IPS-20b (cell line): Measurements from ENCODE around the gene MYL3.

Experiments used
- H3K27ac ChIP-seq: one replicate; pipeline ENCODE4 v1.5.1; 2013; ENCODE audit warnings: low read length
- H3K27me3 ChIP-seq: 2 replicates; pipeline ENCODE4 v1.6.1; 2013; ENCODE audit warnings: mild to moderate bottlenecking, low read length, inconsistent platforms; ENCODE audit not compliant: insufficient read depth
- H3K36me3 ChIP-seq: 2 replicates; pipeline ENCODE4 v1.6.1; 2013; ENCODE audit warnings: low read depth, mild to moderate bottlenecking, inconsistent platforms, low read length, moderate library complexity; ENCODE audit not compliant: insufficient read depth
- H3K4me1 ChIP-seq: 2 replicates; pipeline ENCODE4 v1.6.1; 2013; ENCODE audit warnings: mild to moderate bottlenecking, control low read depth, inconsistent platforms, low read length, moderate library complexity; ENCODE audit not compliant: insufficient read depth
- H3K4me3 ChIP-seq: 2 replicates; pipeline ENCODE4 v1.5.1; 2013; ENCODE audit warnings: mild to moderate bottlenecking, low read length, inconsistent platforms
- H3K9ac ChIP-seq: 2 replicates; pipeline ENCODE4 v1.6.1; 2013; ENCODE audit warnings: low read depth, mild to moderate bottlenecking, inconsistent platforms, low read length, moderate library complexity
- H3K9me3 ChIP-seq: 2 replicates; pipeline ENCODE4 v1.6.1; 2013; ENCODE audit warnings: mild to moderate bottlenecking, low read depth, low read length, inconsistent platforms; ENCODE audit not compliant: insufficient read depth

MYL3 gene

GRCh38 chr3:46860017-46860809 is 3.0 kb downstream of the MYL3 start:
- H3K9me3 ChIP-seq = no peaks in the 10 kb centered on the region
- no peak overlapping the region for H3K27ac ChIP-seq
- H3K9ac ChIP-seq = no peak overlapping the region
- H3K27me3 ChIP-seq = no peaks in the 10 kb centered on the region
- H3K36me3 ChIP-seq = no peaks in the 10 kb centered on the region
- no peaks in the 10 kb centered on the region for H3K4me1 ChIP-seq
- H3K4me3 ChIP-seq = no peak overlapping the region

DNA sequence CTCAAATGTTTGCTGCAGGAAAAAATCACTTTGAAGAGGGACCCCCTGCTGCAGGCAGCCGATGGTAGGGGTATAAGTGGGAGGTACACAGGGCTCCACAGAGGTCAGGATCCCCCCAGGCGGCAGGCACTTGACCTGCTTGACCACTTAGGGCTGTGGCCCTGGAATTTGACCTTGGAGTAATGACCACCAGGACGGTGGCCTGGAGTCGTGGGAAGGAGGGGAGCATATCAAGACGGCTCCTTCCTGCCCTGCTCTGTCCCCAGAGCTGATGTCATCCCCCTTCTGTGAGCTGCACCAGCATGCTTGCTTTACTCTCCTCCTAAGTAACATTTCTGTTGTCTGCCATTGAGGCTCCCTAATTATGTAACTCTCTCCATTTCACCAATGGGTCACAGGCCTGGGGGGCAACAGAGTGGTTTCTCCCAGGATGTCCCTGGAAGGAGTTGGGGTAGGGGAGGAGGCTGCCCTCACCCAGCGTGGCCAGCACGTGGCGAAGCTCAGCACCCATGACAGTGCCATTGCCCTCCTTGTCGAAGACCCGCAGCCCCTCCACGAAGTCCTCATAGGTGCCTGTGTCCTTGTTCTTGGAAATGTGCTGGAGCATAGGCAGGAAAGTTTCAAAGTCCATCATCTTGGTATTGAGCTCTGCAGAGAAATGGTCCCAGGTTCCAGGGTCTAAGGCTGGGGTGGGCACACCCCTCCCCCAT is 4.1 kb downstream of the MYL3 start:
- no peak overlapping the region for H3K27ac ChIP-seq
- H3K27me3 ChIP-seq = no peaks in the 10 kb centered on the region
- no peak overlapping the region for H3K9ac ChIP-seq
- H3K4me3 ChIP-seq = no peak overlapping the region
- H3K4me1 ChIP-seq = no peaks in the 10 kb centered on the region
- H3K36me3 ChIP-seq = no peaks in the 10 kb centered on the region
- no peaks in the 10 kb centered on the region for H3K9me3 ChIP-seq

- H3K4me3 ChIP-seq = no peak overlapping the region
- no peaks in the 10 kb centered on the region for H3K4me1 ChIP-seq
- no peak overlapping the region for H3K27ac ChIP-seq
These were observed 4.8 kb downstream of the MYL3 start for GRCh38 chr3:46858456-46858855.

DNA sequence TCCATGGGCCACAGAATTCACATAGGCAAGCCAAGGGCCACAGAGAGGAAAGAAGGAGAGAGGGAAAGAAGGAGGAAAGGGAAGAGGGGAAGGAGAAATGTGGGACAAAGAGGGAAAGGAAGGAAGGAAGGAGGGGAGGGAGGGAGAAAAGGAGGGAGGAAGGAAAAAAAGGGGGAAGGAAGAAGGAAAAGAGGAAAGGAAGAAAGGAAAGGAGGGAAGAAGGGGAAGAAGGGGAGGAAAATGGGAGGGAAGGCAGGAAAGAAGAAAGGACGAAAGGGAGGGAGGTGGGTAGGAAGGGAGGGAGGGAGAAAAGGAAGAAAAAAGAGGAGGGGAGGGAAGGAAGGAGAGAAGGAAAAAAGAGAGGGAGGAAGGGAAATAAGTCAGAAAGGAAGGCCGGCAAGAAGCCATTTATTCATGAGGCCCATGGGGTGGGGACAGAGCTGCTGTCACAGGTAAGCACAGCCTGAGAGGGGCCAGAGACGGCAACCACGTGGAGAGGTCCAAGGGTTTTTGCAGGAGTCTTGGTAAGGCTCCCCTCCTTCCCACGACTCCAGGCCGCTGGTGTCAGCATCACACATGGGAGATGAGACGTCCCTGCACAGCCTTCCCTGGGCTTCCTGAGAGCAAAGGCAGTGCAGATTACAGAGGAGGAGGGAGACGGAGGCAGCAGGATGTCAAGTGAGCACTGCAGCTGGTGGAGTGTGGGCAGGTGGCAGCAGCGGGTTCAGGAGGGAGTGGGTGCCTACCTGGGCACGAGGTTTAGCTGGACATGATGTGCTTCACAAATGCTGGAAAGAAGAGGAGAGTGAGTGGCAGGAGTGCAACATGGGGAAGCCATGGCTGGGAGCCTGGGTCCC is 5.5 kb downstream of the MYL3 start:
- Histone ChIP-seq H3K4me3 (no peak overlapping the region), H3K9me3 (no peaks in the 10 kb centered on the region), H3K4me1 (no peaks in the 10 kb centered on the region), H3K27me3 (no peaks in the 10 kb centered on the region; the same call in 1 of the 2 replicates), H3K36me3 (no peaks in the 10 kb centered on the region), H3K9ac (no peak overlapping the region), H3K27ac (no peak overlapping the region)

More at GRCh38 chr3:46858456-46858855, 4.8 kb downstream of the MYL3 start:
- no peak overlapping the region for H3K9ac ChIP-seq
- H3K9me3 ChIP-seq = no peaks in the 10 kb centered on the region
- no peaks in the 10 kb centered on the region; the same call in 1 of the 2 replicates for H3K27me3 ChIP-seq
- H3K36me3 ChIP-seq = no peaks in the 10 kb centered on the region

GRCh38 chr3:46856576-46857471 is 6.4 kb downstream of the MYL3 start:
- no peaks in the 10 kb centered on the region; the same call in 1 of the 2 replicates for H3K27me3 ChIP-seq
- H3K9ac ChIP-seq = no peak overlapping the region
- no peak overlapping the region for H3K27ac ChIP-seq
- no peaks in the 10 kb centered on the region for H3K36me3 ChIP-seq
- H3K4me3 ChIP-seq = no peak overlapping the region
- no peaks in the 10 kb centered on the region for H3K4me1 ChIP-seq
- H3K9me3 ChIP-seq = no peaks in the 10 kb centered on the region

DNA sequence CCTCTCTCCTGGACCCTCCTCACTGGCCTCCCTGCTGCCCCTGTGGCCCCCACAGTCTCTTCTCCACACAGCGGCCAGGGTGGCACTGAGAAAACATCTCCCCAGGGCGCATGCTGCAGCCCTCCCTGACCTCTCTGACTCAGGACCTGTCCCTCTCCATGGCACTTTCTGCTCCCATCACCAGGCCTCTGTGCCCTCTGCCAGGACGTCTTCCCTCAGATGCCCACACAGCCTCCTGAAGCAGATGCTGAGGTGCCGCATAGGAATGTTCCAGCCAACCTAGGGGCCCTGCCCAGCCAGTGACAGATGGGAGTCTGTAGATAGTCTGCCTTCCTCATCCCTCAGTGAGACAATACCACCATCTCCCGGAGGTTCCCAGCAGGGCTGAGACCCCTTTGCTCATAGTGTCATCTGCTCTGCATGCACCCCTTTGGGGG is 8.7 kb downstream of the MYL3 start:
- H3K4me1 ChIP-seq = no peaks in the 10 kb centered on the region
- H3K9me3 ChIP-seq = no peaks in the 10 kb centered on the region
- H3K36me3 ChIP-seq = no peaks in the 10 kb centered on the region
- no peak overlapping the region for H3K27ac ChIP-seq
- H3K27me3 ChIP-seq = no peaks in the 10 kb centered on the region; the same call in 1 of the 2 replicates
- H3K9ac ChIP-seq = no peak overlapping the region
- H3K4me3 ChIP-seq = no peak overlapping the region

DNA sequence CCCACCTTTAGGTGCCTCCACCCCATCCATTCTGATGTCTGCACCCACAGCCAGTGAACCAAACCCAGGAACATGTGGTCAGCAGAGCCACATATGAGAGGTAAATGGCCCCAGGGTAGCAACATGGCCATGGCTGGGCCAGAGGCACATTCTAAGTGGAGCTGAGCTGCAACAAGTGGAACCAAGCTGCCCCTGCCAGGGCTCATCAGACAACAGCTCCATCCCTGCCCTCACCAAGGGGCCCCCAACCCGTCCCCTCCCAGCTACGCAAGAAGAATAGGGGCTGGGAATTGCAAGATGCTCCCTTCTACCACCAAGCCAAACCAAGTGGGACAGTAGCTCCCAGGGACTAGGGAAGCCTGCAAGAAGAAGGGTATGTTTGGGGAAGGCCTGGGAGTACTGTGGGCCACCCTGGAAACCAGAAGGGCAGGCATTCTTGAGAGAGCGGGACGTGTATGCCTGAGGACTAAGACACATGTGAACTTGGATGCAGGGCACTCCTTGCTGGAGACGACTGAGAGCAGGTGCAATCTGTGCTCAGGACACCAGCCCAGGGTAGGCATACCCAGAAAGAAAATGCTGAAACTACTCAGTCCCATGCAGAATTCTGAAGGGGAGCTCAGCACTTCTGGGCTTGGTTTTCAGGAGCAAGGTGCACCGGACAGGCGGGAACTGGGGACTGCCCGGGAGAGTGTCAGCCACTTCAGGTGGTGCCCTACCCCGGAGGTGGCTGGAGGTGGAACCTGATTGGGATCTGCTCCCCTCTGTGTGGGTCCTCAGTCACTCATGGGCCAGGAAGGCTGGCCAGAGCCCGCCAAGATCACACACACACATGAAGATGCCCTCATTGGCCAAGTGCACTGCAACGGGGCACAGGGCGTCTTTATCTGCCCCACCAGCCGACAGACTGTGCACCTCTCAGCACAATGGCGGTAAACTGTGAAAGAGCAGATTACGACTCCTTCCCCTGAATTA is 9.5 kb downstream of the MYL3 start:
- Histone ChIP-seq H3K27me3 (no peaks in the 10 kb centered on the region; the same call in 1 of the 2 replicates), H3K9ac (no peak overlapping the region), H3K4me1 (no peaks in the 10 kb centered on the region), H3K36me3 (no peaks in the 10 kb centered on the region), H3K9me3 (no peaks in the 10 kb centered on the region), H3K4me3 (no peak overlapping the region), H3K27ac (no peak overlapping the region)

GRCh38 chr3:46852839-46853355 is 10.3 kb downstream of the MYL3 start:
- Histone ChIP-seq H3K4me1 (no peaks in the 10 kb centered on the region), H3K9me3 (no peaks in the 10 kb centered on the region), H3K27ac (no peak overlapping the region), H3K4me3 (no peak overlapping the region), H3K9ac (no peak overlapping the region), H3K27me3 (no peaks in the 10 kb centered on the region; the same call in 1 of the 2 replicates), H3K36me3 (no peaks in the 10 kb centered on the region)

DNA sequence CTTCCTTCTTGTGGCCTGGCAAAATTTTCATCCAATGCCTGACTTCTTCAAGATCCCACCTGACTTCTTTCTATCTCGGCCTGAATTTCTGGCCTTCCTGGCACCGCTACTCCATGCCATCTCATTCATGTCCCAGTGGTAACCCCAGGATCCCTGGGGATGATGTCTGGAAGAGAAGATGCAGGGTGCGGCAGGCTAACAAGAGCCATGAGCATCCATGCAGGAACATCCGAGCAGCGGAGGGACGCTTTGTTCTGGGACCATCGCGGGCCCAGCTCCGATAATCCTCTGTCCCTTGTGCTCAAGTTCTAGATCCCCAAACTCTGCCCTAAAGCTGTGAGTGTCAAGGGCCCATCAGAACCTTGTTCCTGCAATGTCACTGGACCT is 10.9 kb downstream of the MYL3 start:
- no peak overlapping the region for H3K9ac ChIP-seq
- peaks cover under 1% of the 10 kb centered on the region for H3K27me3 ChIP-seq
- H3K27ac ChIP-seq = no peak overlapping the region
- H3K4me3 ChIP-seq = no peak overlapping the region
- no peaks in the 10 kb centered on the region for H3K9me3 ChIP-seq
- no peaks in the 10 kb centered on the region for H3K4me1 ChIP-seq
- no peaks in the 10 kb centered on the region for H3K36me3 ChIP-seq
